NT2/D1 (cell line): ENCODE measurements around the gene ARHGAP42.

Experiments
- DNase-seq: peaks from one replicate; pipeline ENCODE4 v3.0.0-alpha.2; 2011; ENCODE audit warnings: low read depth, low spot score
- H3K27me3 ChIP-seq: 2 replicates; pipeline ENCODE4 v1.6.0; 2011; ENCODE audit warnings: mild to moderate bottlenecking; ENCODE audit not compliant: insufficient read length, insufficient read depth
- H3K36me3 ChIP-seq: 2 replicates; pipeline ENCODE4 v1.6.1; 2011; ENCODE audit warnings: mild to moderate bottlenecking, low read length, mixed read lengths; ENCODE audit not compliant: insufficient read depth, insufficient read length
- H3K4me1 ChIP-seq: 2 replicates; pipeline ENCODE4 v1.5.1; 2011; ENCODE audit not compliant: insufficient read depth, insufficient read length
- H3K4me3 ChIP-seq: 2 replicates; pipeline ENCODE4 v1.5.1; 2011; ENCODE audit warnings: low read depth; ENCODE audit not compliant: insufficient read length
- H3K9ac ChIP-seq: 2 replicates; pipeline ENCODE4 v1.6.0; 2011; ENCODE audit warnings: low read depth; ENCODE audit not compliant: insufficient read length
- H3K9me3 ChIP-seq: 2 replicates; pipeline ENCODE4 v1.5.1; 2011; ENCODE audit warnings: mild to moderate bottlenecking, low read length; ENCODE audit not compliant: insufficient read depth
- SUZ12 ChIP-seq: IDR thresholded peaks from 2 replicates; pipeline ENCODE4 v1.6.1; 2011; ENCODE audit not compliant: insufficient read length, insufficient read depth; ENCODE audit errors: extremely low read depth
- YY1 ChIP-seq: IDR thresholded peaks from 2 replicates; pipeline ENCODE4 v1.6.1; 2011; ENCODE audit not compliant: insufficient read length, insufficient read depth
- ZNF274 ChIP-seq: IDR thresholded peaks from 2 replicates; pipeline ENCODE4 v1.6.1; 2011; ENCODE audit warnings: mild to moderate bottlenecking, low read depth, low read length

Gene ARHGAP42

GRCh38 chr11:100682247-100682969 is 4.7 kb upstream of the ARHGAP42 start:
- H3K36me3 ChIP-seq: no peaks in the 10 kb centered on the region
- H3K27me3 ChIP-seq: no peaks in the 10 kb centered on the region
- H3K4me3 ChIP-seq: no peak overlapping the region
- H3K4me1 ChIP-seq: no peaks in the 10 kb centered on the region
- H3K9ac ChIP-seq: no peak overlapping the region
- no peaks in the 10 kb centered on the region for H3K9me3 ChIP-seq
- DNase-seq: no peak
- TF ChIP-seq SUZ12 (no peak), ZNF274 (no peak)

- no peaks in the 10 kb centered on the region for H3K9me3 ChIP-seq
- no peak overlapping the region for H3K9ac ChIP-seq
- H3K36me3 ChIP-seq: no peaks in the 10 kb centered on the region
- no peaks in the 10 kb centered on the region for H3K27me3 ChIP-seq
- no peak for TF ChIP-seq ZNF274
- TF ChIP-seq SUZ12: no peak
- no peak for TF ChIP-seq YY1
- H3K4me3 ChIP-seq: no peak overlapping the region
- H3K4me1 ChIP-seq: no peaks in the 10 kb centered on the region
- DNase-seq: no peak
These were observed 4.0 kb upstream of the ARHGAP42 start for GRCh38 chr11:100683126-100683525.

- Histone ChIP-seq H3K9ac (no peak overlapping the region), H3K36me3 (no peaks in the 10 kb centered on the region)
- no peak for DNase-seq
These were observed 2.7 kb upstream of the ARHGAP42 start for GRCh38 chr11:100684101-100685065.

GRCh38 chr11:100686476-100687053 is 523 bp upstream of the ARHGAP42 start:
- no peak for DNase-seq
- Histone ChIP-seq H3K4me3 (peak overlapping the region; percentile 57), H3K9me3 (no peaks in the 10 kb centered on the region), H3K27me3 (no peaks in the 10 kb centered on the region), H3K9ac (peak overlapping the region; percentile 67), H3K4me1 (no peaks in the 10 kb centered on the region), H3K36me3 (peaks cover 9% of the 10 kb centered on the region)
- TF ChIP-seq ZNF274 (no peak), SUZ12 (no peak)

More at GRCh38 chr11:100684101-100685065, 2.7 kb upstream of the ARHGAP42 start:
- Histone ChIP-seq H3K9me3 (no peaks in the 10 kb centered on the region), H3K4me3 (no peak overlapping the region), H3K4me1 (no peaks in the 10 kb centered on the region), H3K27me3 (no peaks in the 10 kb centered on the region)
- TF ChIP-seq SUZ12 (no peak), YY1 (no peak), ZNF274 (no peak)

GRCh38 chr11:100687630-100688395 is 725 bp downstream of the ARHGAP42 start:
- Histone ChIP-seq H3K9ac (peak overlapping the region; percentile 75), H3K27me3 (no peaks in the 10 kb centered on the region), H3K4me3 (peak overlapping the region; percentile 57), H3K9me3 (no peaks in the 10 kb centered on the region), H3K36me3 (peaks cover 14% of the 10 kb centered on the region), H3K4me1 (no peaks in the 10 kb centered on the region)
- TF ChIP-seq YY1 (no peak), ZNF274 (no peak), SUZ12 (no peak)
- DNase-seq: peak; percentile 76

- no peaks in the 10 kb centered on the region for H3K9me3 ChIP-seq
- TF ChIP-seq ZNF274 (no peak), SUZ12 (no peak), YY1 (no peak)
- no peak overlapping the region for H3K9ac ChIP-seq
- H3K36me3 ChIP-seq: peaks cover 15% of the 10 kb centered on the region
- no peaks in the 10 kb centered on the region for H3K27me3 ChIP-seq
- H3K4me1 ChIP-seq: no peaks in the 10 kb centered on the region
- no peak for DNase-seq
- no peak overlapping the region for H3K4me3 ChIP-seq
These were observed 2.1 kb downstream of the ARHGAP42 start for GRCh38 chr11:100689141-100689540.
